Activated CD4-positive, alpha-beta memory T cell treated with anti-CD3 and anti-CD28 coated beads, Interleukin-2, amount 10 ng/mL, durations not matched to agents 7 days and 5 days (primary cell): ENCODE results near the gene EFHC1. TPM values are rescaled to one million over a fixed set of nuclear protein-coding genes. Genes with fewer than 3 reads are reported as not detected.

Experiments used
- CTCF ChIA-PET: fragments of 350-600 bp; sonication (Branson Sonifier 250); formaldehyde crosslinking; loops from one replicate; lab custom pipeline; 2021; ENCODE audit warnings: antibody characterized with exemption, inconsistent platforms; lab: Charles Lee
- POLR2A ChIA-PET: fragments of 350-600 bp; sonication (Branson Sonifier 250); formaldehyde crosslinking; loops from one replicate; lab custom pipeline; 2021; ENCODE audit warnings: antibody characterized with exemption; lab: Charles Lee
- DNase-seq: peaks from one replicate; pipeline ENCODE4 v3.0.0-alpha.2; 2020
- H3K27ac Mint-ChIP-seq: one replicate; pipeline ENCODE4 v1.8.0; 2021; ENCODE audit warnings: mild to moderate bottlenecking, mixed read lengths
- H3K27me3 Mint-ChIP-seq: one replicate; pipeline ENCODE4 v1.8.0; 2021; ENCODE audit warnings: mixed read lengths
- H3K36me3 Mint-ChIP-seq: one replicate; pipeline ENCODE4 v1.8.0; 2021; ENCODE audit warnings: low read depth, mixed read lengths
- H3K4me1 Mint-ChIP-seq: one replicate; pipeline ENCODE4 v1.8.0; 2021; ENCODE audit warnings: mixed read lengths
- H3K4me3 Mint-ChIP-seq: one replicate; pipeline ENCODE4 v1.8.0; 2021; ENCODE audit warnings: mild to moderate bottlenecking, mixed read lengths
- H3K9me3 Mint-ChIP-seq: one replicate; pipeline ENCODE4 v1.8.0; 2021; ENCODE audit warnings: mixed read lengths
- total RNA-seq, 2 experiments: library from RNA; stranded (reverse); gene quantifications; one replicate each; pipeline ENCODE4 v1.2.3, GENCODE V29; 2021

EFHC1 gene
- total RNA-seq, 2 experiments from 2014 or later: 1.6 to 3.4 TPM

DNA sequence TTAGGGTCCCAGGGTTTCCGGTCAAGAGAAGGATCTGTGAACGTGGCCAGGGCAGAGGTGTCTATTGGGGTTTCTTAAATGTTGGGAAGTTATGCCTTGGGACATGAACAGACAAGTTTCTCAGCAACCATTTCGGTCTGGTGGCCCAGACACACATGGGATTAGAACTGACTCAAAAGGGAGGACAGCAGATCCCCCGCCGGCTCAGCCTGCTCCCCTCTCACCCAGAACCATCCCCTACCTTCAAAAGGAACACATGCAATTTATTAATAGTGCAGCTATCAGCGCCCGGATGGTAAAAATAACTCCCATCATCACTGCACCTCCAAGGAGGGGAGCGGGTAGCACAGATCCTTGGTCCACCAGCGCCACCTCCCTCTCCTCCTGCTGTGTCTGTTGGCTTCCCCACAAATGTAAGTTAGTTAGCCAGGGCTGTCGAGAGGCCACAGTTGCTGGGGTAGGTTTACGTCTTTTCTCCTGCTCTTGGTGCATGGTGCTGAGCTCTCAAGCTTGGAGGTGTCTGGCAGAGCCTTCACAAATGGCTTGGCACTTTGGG is 79.6 kb downstream of the EFHC1 start:
- H3K9me3 Mint-ChIP-seq: peaks cover 5% of the 10 kb centered on the region
- POLR2A ChIA-PET: no interaction called here
- H3K27me3 Mint-ChIP-seq: no peaks in the 10 kb centered on the region
- no peak for DNase-seq
- CTCF ChIA-PET: interaction anchor here (0.5 to 0.6 kb wide), 2 partner anchors 148 to 860 kb away, joined by 3 to 4 read pairs; no protein-coding TSS in a partner anchor
- no peak overlapping the region for H3K4me3 Mint-ChIP-seq
- peaks cover 17% of the 10 kb centered on the region for H3K4me1 Mint-ChIP-seq
- no peaks in the 10 kb centered on the region for H3K36me3 Mint-ChIP-seq
- no peak overlapping the region for H3K27ac Mint-ChIP-seq

DNA sequence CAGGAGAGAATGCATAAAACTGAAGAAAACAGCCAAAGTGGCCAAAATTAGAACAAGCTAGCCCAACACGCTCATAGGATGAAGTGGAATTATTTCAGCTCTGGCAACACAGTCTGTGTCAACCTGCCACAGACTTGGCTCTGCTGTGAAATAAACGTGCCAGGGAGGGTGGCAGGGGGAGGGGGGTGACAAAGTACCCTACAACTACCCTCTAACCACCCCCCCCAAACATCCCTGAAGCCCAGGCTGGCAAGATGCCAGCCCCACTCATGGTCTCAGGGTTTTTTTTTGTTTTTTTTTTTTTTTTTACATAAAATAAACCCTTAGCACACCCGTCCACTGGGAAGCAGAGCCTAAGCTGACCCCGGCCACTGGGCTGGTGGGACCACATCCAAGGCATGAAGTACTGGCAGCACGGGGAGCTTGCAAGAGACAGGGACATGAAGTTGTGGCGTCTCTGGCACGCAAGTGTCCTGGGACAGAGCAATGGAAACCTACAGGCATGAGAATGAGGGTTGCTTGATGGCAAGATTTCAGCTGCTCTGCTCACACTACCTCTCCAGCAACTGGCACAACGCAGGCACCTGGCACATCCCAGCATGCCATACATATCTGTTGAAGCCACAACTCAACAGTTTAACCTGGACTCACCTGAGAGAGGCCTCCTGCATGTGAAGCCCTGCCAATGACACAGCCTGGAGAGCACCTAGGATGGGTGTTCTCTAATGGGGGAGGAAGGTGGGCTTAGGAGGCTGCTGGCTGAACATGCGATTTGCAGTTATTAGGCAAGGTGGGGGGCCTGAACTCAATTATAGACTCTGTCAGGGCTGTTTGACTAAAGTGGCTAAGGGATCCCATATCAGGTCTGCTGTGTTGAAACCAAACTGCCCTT is 80.3 kb downstream of the EFHC1 start:
- Mint-ChIP-seq H3K27ac (no peak overlapping the region), H3K4me3 (no peak overlapping the region), H3K9me3 (no peaks in the 10 kb centered on the region), H3K27me3 (no peaks in the 10 kb centered on the region), H3K36me3 (no peaks in the 10 kb centered on the region), H3K4me1 (peaks cover 14% of the 10 kb centered on the region)
- no peak for DNase-seq
- POLR2A ChIA-PET: no interaction called here
- CTCF ChIA-PET: interaction anchor here (0.6 kb wide), 1 partner anchor 149 kb away, joined by 3 read pairs; no protein-coding TSS in a partner anchor

DNA sequence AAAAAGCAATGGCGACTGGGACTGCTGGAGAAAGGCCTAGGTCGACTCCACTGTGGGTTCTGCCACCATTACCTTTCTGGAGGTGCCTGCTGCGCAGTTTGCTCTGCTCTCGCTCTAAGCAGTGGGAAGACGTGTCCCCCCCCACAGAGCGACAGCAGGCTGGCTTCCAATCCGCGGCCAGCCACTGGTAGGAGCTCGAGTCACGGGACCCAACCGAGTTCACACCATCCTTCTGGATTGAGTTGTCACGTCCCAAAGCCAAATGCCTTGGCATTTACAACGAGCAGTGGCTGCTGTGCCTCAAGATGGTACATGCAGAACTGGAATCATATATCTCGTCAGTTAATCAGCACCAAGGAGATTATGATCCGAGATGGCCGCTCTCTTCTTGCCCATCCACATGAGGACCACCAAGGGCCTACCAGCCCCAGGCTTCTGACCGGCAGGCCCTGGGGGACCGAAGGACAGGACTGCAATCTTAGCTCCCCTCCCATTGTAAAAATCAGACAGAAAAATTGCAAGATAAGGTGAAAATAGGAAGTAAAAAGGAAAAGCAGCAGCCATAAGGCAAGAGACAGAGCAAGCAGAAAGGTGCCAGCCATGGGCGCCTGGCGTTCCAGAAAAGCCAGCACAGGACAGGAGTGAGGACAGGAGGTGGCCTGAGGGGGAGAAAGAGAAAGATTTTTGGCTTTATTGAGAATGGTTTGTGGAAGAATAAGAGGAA is 82.3 kb downstream of the EFHC1 start:
- no peaks in the 10 kb centered on the region for H3K36me3 Mint-ChIP-seq
- H3K9me3 Mint-ChIP-seq: no peaks in the 10 kb centered on the region
- CTCF ChIA-PET: no interaction called here
- no peaks in the 10 kb centered on the region for H3K27me3 Mint-ChIP-seq
- H3K27ac Mint-ChIP-seq: no peak overlapping the region
- no peak for DNase-seq
- H3K4me3 Mint-ChIP-seq: no peak overlapping the region
- POLR2A ChIA-PET: no interaction called here
- H3K4me1 Mint-ChIP-seq: peaks cover 2% of the 10 kb centered on the region

DNA sequence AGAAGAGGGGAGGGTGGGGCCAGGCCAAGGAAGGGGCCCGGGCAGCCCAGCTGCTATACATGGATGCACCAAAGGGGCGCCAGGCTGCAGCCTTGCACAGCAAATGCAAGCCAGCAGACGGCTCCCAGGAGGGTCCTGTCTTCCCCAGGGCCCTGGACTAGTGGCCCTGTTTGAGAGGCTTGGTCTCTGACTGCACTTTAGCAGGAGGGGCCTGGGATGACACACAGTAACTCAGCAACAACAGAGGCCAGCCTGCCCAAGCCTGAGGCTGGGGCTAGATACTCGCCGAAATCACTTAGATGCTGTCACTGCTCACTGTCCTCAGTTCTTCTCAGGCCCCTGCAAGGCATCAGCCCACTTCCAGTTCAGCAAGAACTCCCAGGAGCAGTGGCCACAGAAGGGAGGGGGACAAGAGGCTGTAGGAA is 83.2 kb downstream of the EFHC1 start:
- H3K27me3 Mint-ChIP-seq: no peaks in the 10 kb centered on the region
- H3K36me3 Mint-ChIP-seq: no peaks in the 10 kb centered on the region
- no peak overlapping the region for H3K27ac Mint-ChIP-seq
- no peak overlapping the region for H3K4me3 Mint-ChIP-seq
- DNase-seq: no peak
- no peaks in the 10 kb centered on the region for H3K9me3 Mint-ChIP-seq
- H3K4me1 Mint-ChIP-seq: peaks cover 2% of the 10 kb centered on the region
- ChIA-PET POLR2A (no interaction called here), CTCF (no interaction called here)

DNA sequence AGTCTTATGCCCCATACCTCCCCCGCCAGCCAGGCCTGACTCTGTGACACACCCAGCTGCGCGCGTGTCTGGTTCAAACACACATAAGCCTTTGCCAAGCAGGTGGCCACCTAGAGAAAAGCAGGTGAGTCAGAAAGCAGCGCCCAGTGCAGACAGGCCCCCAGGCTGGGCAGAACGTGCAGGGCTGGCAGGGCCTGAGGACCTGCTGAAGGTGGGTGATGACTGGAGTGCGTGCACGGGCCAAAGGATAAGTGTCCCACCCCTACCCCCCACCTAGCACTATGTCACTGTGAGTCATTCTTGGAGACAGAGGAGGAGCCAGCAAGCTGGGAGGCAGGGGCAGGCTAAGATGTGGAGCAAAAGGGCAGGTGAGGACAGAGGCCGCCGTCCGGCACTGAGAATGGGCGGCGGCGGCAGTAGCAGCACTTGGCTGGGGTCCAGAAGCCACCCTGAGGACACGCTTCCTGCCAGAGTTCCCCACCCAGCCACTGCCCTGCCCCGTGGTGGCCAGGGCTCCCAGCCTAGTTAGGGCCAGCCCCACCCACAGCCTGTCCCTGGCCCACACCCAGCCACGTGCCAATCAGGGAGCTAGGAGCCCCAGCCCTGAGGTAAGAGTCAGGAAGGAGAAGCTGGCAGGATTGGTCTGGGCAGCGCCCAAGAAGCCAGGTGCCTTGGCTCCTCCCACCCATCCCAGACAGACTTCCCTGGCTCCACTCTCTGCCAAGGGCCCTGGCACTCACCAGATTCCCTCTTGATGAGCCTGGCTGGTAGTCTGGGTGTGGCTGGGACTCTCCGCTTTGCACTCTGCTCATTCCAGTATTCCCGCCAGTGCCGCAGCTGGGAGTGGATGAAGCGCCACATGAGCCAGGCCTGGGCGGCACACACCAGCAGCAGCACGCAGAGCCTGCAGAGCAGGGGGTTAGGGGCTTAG is 84.0 kb downstream of the EFHC1 start:
- H3K27me3 Mint-ChIP-seq: no peaks in the 10 kb centered on the region
- peaks cover 2% of the 10 kb centered on the region for H3K4me1 Mint-ChIP-seq
- H3K9me3 Mint-ChIP-seq: no peaks in the 10 kb centered on the region
- H3K4me3 Mint-ChIP-seq: no peak overlapping the region
- H3K36me3 Mint-ChIP-seq: no peaks in the 10 kb centered on the region
- no peak for DNase-seq
- H3K27ac Mint-ChIP-seq: no peak overlapping the region
- POLR2A ChIA-PET: no interaction called here
- CTCF ChIA-PET: no interaction called here

DNA sequence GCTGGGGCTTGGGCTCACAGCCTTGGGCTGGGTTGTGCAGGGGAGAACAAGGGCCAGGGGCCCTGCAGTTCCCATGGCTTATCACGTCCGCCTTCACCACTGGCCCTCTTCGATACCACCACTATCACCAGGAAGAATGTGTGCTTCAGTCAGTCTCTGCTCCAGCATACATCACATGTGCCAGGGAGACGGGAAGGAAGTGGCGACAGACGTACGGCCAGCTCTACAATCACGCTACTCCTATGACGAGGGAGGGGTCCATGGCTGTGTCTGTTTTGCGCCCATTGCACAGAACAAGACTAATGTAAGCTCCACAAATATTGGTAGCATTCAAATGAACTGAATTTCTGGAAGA is 84.6 kb downstream of the EFHC1 start:
- Mint-ChIP-seq H3K4me3 (no peak overlapping the region), H3K36me3 (no peaks in the 10 kb centered on the region), H3K27ac (no peak overlapping the region), H3K9me3 (no peaks in the 10 kb centered on the region), H3K4me1 (peaks cover 2% of the 10 kb centered on the region), H3K27me3 (no peaks in the 10 kb centered on the region)
- DNase-seq: no peak
- CTCF ChIA-PET: no interaction called here
- POLR2A ChIA-PET: no interaction called here

DNA sequence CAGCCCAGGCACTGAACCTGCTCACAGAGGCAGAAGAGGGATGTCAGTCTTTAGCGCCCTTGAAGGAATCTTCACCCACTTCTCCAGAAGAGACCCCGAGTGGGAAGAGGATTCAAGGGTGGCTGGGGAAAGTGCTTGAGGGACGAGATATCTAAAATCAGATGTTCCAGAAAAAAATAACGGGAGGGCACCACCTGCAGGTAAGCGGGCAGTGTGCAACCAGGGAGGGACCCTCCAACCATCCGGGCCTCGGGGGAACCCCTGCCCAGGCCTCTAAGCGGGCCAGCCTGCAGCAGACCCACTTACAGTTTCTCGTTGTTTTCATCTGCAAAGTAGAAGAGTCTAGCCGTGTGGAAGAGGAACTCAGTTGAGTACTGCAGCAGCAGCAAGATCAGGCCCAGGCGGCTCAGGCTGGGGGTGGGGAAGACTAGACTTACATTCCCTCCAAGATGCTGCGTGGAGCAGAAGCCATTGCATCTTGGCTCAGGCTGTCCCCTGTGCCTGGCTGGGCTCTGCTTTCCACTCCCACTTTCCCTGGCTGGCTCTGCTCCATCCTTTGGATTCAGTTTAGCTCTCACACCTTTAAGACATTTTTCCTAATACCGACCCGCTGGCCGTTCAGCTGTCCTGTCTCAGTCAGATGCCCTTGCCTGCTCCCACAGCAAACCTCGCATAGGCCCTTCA is 85.7 kb downstream of the EFHC1 start:
- H3K4me1 Mint-ChIP-seq: peaks cover 2% of the 10 kb centered on the region
- H3K9me3 Mint-ChIP-seq: no peaks in the 10 kb centered on the region
- no peak for DNase-seq
- CTCF ChIA-PET: no interaction called here
- no peak overlapping the region for H3K4me3 Mint-ChIP-seq
- H3K27me3 Mint-ChIP-seq: no peaks in the 10 kb centered on the region
- POLR2A ChIA-PET: no interaction called here
- H3K27ac Mint-ChIP-seq: no peak overlapping the region
- no peaks in the 10 kb centered on the region for H3K36me3 Mint-ChIP-seq

DNA sequence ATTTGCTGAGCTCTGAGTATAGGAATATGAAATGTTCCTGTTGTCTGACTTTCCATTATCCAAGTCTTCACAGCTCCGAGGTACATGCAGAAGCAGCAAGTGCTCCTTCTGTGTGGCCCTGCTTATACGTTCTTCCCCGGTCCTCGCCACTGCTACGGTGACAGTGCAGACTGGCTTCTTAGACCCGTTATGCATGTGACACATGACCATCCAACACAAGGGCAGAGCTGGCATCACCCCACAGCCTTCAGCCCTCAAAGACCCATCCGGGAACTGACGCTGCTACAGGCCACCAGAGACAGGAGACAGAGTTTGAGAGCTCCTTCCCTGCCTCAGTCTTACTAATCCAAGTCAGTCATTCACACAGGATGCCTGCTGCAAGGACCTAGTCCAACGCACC is 86.3 kb downstream of the EFHC1 start:
- Mint-ChIP-seq H3K9me3 (no peaks in the 10 kb centered on the region), H3K27me3 (no peaks in the 10 kb centered on the region), H3K27ac (no peak overlapping the region), H3K4me1 (peaks cover 2% of the 10 kb centered on the region), H3K4me3 (no peak overlapping the region), H3K36me3 (no peaks in the 10 kb centered on the region)
- ChIA-PET POLR2A (no interaction called here), CTCF (no interaction called here)
- DNase-seq: no peak

DNA sequence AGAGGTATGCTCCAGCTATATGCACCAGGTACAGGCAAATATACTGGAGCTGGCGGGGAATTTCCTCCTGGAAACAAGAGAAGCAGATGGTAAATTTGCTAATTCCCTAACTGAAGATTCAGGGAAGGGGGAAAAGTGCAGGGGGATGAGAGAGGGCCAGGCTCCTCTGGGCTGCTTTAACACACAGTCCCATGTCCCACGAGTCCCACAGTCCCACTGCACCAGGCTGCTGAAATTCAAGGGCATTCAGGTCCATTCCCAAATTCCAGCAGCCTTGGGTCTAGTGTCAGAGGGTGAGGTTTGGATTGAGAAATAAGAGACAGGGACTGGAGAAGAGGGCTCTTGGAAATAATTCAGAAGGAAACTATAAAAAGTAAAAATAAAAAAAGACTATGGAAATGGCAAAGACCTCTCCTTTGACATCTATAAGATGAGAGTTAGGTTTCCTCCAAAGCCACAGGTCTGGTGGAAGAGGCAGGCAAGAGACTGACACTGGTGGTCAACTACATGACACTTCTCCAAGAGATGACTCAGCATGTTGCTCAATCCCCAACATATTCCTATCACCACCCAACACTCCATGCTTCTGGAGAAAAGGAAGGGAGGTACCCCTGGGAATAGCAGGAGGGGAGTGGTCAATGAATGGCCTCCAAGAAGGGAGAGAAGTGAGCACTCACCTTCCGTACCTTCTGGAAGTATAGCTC is 87.6 kb downstream of the EFHC1 start:
- ChIA-PET CTCF (no interaction called here), POLR2A (no interaction called here)
- Mint-ChIP-seq H3K27ac (no peak overlapping the region), H3K27me3 (no peaks in the 10 kb centered on the region), H3K36me3 (no peaks in the 10 kb centered on the region), H3K4me3 (no peak overlapping the region), H3K9me3 (no peaks in the 10 kb centered on the region), H3K4me1 (peaks cover 2% of the 10 kb centered on the region)
- DNase-seq: no peak

DNA sequence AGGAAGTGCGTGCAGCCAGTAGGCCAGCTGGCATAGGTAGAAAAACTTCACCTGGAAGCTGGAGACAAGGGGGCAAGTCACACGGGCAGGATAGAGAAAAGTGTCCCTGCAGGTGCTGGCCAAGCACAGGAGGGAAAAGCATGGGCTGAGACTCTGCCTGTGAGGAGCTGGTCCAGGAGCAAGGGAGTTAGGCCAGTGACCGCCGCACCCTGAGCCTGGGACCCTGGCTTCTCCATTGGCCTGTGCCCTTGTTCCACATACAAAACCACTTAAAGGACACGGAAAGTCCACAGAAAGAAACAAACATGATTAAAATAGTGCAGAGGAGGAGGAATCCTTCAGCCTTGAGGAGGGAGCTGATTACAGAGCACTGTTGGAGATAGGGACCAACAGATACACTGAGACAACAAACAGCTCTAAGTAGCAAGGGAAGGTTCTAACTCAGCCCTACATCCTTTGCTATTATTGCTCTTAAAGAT is 88.2 kb downstream of the EFHC1 start:
- no peak for DNase-seq
- Mint-ChIP-seq H3K4me3 (no peak overlapping the region), H3K27ac (no peak overlapping the region), H3K36me3 (no peaks in the 10 kb centered on the region), H3K4me1 (peaks cover 2% of the 10 kb centered on the region), H3K9me3 (no peaks in the 10 kb centered on the region), H3K27me3 (no peaks in the 10 kb centered on the region)
- ChIA-PET POLR2A (no interaction called here), CTCF (no interaction called here)

DNA sequence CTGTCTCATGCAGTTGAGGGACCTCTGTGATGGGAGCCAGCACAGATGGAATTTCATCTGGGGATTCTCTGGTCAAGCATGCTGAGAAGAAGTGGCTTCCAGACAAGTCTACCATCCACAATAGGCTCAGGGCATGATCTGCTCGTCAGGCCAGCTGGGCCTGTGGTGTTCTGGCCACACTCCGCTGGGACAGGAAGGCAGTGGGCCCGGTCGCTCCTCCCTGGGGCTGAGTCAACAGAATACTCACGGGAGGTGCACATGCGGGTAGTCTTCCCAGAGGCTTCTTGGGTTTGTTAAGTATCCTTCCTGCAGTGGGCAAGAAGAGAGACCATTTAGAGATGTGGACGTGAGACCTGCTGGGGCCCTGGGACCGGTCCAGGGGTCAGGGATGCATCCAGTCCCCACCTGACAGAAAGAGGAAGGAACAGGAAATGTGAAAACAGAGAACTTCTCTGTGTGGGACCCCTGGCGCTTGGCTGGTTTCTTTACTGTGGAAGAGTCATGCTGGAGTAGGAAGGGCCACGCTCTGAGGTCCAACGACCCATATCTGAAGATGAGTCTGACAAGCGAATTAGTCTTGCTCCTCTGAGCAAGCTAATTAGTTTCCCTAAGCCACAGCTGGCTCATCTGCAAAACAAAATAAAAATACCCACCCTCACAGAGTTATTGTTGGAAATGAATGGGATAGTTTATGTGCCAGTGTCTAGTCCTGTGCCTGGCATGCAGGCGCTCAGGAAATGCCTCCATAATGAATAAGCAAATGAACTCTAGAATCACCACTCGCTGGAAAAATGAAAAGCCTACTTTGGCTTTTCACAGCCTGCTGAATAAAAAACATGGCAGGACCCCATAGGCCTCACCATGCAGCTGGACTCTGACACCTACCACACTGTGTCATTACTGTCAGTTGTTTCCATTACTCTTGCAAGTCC is 89.4 kb downstream of the EFHC1 start:
- ChIA-PET POLR2A (no interaction called here), CTCF (no interaction called here)
- no peaks in the 10 kb centered on the region for H3K36me3 Mint-ChIP-seq
- H3K4me1 Mint-ChIP-seq: peaks cover 2% of the 10 kb centered on the region
- H3K9me3 Mint-ChIP-seq: no peaks in the 10 kb centered on the region
- no peak for DNase-seq
- no peak overlapping the region for H3K4me3 Mint-ChIP-seq
- no peak overlapping the region for H3K27ac Mint-ChIP-seq
- H3K27me3 Mint-ChIP-seq: no peaks in the 10 kb centered on the region
